Activated gamma-delta T cell (primary cell): ENCODE data around the gene KIAA1671.

Experiments
- DNase-seq: peaks from one replicate; lab custom pipeline; 2025; lab: John Stamatoyannopoulos, UW

The KIAA1671 gene

GRCh38 chr22:25114369-25115362 is 162.2 kb downstream of the KIAA1671 start:
- DNase-seq, result no peak

GRCh38 chr22:25119609-25120008 is 167.1 kb downstream of the KIAA1671 start:
- no peak for DNase-seq

GRCh38 chr22:25120093-25120561 is 167.6 kb downstream of the KIAA1671 start:
- no peak for DNase-seq

GRCh38 chr22:25120761-25121212 is 168.3 kb downstream of the KIAA1671 start:
- DNase-seq, result no peak

- DNase-seq, result no peak
These were observed 169.7 kb downstream of the KIAA1671 start for GRCh38 chr22:25122136-25122764.

GRCh38 chr22:25123677-25124076 is 171.2 kb downstream of the KIAA1671 start:
- no peak for DNase-seq

- no peak for DNase-seq
These were observed 173.3 kb downstream of the KIAA1671 start for GRCh38 chr22:25125693-25126357.

GRCh38 chr22:25126510-25126909 is 174.0 kb downstream of the KIAA1671 start:
- DNase-seq, result no peak

- DNase-seq, result no peak
These were observed 174.8 kb downstream of the KIAA1671 start for GRCh38 chr22:25127318-25127717.

- DNase-seq, result no peak
These were observed 177.9 kb downstream of the KIAA1671 start for GRCh38 chr22:25130462-25130861.

GRCh38 chr22:25131198-25131887 is 178.8 kb downstream of the KIAA1671 start:
- DNase-seq, result no peak

GRCh38 chr22:25134028-25134427 is 181.5 kb downstream of the KIAA1671 start:
- no peak for DNase-seq

- no peak for DNase-seq
These were observed 181.9 kb downstream of the KIAA1671 start for GRCh38 chr22:25134451-25134850.

GRCh38 chr22:25136953-25137576 is 184.5 kb downstream of the KIAA1671 start:
- DNase-seq, result no peak

GRCh38 chr22:25137577-25138525 is 185.3 kb downstream of the KIAA1671 start:
- DNase-seq, result no peak

- DNase-seq, result no peak
These were observed 186.5 kb downstream of the KIAA1671 start for GRCh38 chr22:25139062-25139461.

- DNase-seq, result no peak
These were observed 189.6 kb downstream of the KIAA1671 start for GRCh38 chr22:25142102-25142501.

GRCh38 chr22:25143156-25144076 is 190.9 kb downstream of the KIAA1671 start:
- no peak for DNase-seq

GRCh38 chr22:25144522-25144921 is 192.0 kb downstream of the KIAA1671 start:
- DNase-seq, result no peak
